Esophagus muscularis mucosa (tissue), 4 donors: Measurements from ENCODE around the gene GRM5. TPM values are rescaled to one million over a fixed set of nuclear protein-coding genes. Genes with fewer than 3 reads are reported as not detected.

Source experiments
- DNase-seq: peaks from one replicate; pipeline ENCODE4 v3.0.0-alpha.2; 2017; ENCODE audit errors: extremely low spot score
- H3K27ac ChIP-seq, 4 donors: fragments of 200-600 bp; sonication (generic); replicated peaks in 1 of 4; 1 replicate in 3 of 4; 2 replicates in 1 of 4; pipeline ENCODE4 v1.5.1; 2016 to 2019; ENCODE audit warnings: mild to moderate bottlenecking in 1 of 4
- H3K27me3 ChIP-seq, 4 donors: fragments of 200-600 bp; sonication (generic); one replicate each; pipeline versions ENCODE4 v1.5.1 to v1.6.0; 2016 to 2019
- H3K36me3 ChIP-seq, 4 donors: fragments of 200-600 bp; sonication (generic); one replicate each; pipeline ENCODE4 v1.5.1; 2016 to 2019
- H3K4me1 ChIP-seq, 4 donors: fragments of 200-600 bp; sonication (generic); one replicate each; pipeline ENCODE4 v1.5.1; 2016 to 2019
- H3K4me3 ChIP-seq, 4 donors: fragments of 200-600 bp; sonication (generic); 1 replicate in 2 of 4; 2 replicates in 2 of 4; pipeline ENCODE4 v1.5.1; 2016 to 2019; ENCODE audit warnings: mild to moderate bottlenecking in 4 of 4, moderate library complexity in 1 of 4
- H3K9me3 ChIP-seq, 4 donors: fragments of 200-600 bp; sonication (generic); 1 replicate in 3 of 4; 2 replicates in 1 of 4; pipeline ENCODE4 v1.5.1; 2016 to 2019
- CTCF ChIP-seq, 3 experiments: fragments of 200-600 bp in 2 of 3; fragments of 450-650 bp in 1 of 3; sonication (generic) in 2 of 3; IDR thresholded peaks; one replicate each; pipeline ENCODE4 v1.5.1; 2017 to 2019; ENCODE audit warnings: antibody characterized with exemption in 3 of 3, mild to moderate bottlenecking in 2 of 3, moderate library complexity in 1 of 3
- EP300 ChIP-seq: sonication (generic); formaldehyde crosslinking; IDR thresholded peaks from one replicate; pipeline ENCODE4 v1.6.1; 2017; ENCODE audit warnings: antibody characterized with exemption
- POLR2A ChIP-seq: fragments of 450-650 bp; IDR thresholded peaks from one replicate; pipeline ENCODE4 v1.6.1; 2017; ENCODE audit warnings: antibody characterized with exemption, moderate library complexity, mild to moderate bottlenecking, low read depth
- POLR2AphosphoS5 ChIP-seq, 2 donors: sonication (generic); formaldehyde crosslinking; IDR thresholded peaks; one replicate each; pipeline ENCODE4 v1.6.1; 2017; ENCODE audit warnings: antibody characterized with exemption in 2 of 2
- WGBS: methylation state at CpG from one replicate; pipeline ENCODE4 v1.1.5; 2018; 5-methylcytosine and 5-hydroxymethylcytosine counted together
- intact Hi-C: fragments of 100-400 bp; cut with DNase I; formaldehyde crosslinking; loops from one replicate; pipeline ENCODE4 v1.15.1; 2023
- total RNA-seq, 4 donors: library from RNA; depleted of rRNA; stranded (reverse); fragments of >200 nt; gene quantifications; one replicate each; pipeline versions ENCODE4 v1.1.0 to v1.2.1, GENCODE V29; 2016

GRM5 gene
- total RNA-seq, 4 donors from 2014 or later = not detected

GRCh38 chr11:88819616-88820015 lies 246.2 kb downstream of the GRM5 start:
- 90% methylated on average over 3 of the region's 3 CpGs for WGBS
- H3K36me3 ChIP-seq = no peaks in the 10 kb centered on the region
- intact Hi-C loops = no loop called here
- H3K4me1 ChIP-seq = no peaks in the 10 kb centered on the region
- H3K9me3 ChIP-seq = no peaks in the 10 kb centered on the region
- no peak overlapping the region for H3K4me3 ChIP-seq
- H3K27me3 ChIP-seq = no peaks in the 10 kb centered on the region
- TF ChIP-seq POLR2AphosphoS5 (IDR thresholded peaks at IDR 0.05) (no peak), EP300 (no peak), CTCF (IDR thresholded peaks at IDR 0.05) (no peak), POLR2A (no peak)
- no peak for DNase-seq
- H3K27ac ChIP-seq = no peak overlapping the region

- Histone ChIP-seq H3K4me3 (no peak overlapping the region), H3K27me3 (no peaks in the 10 kb centered on the region), H3K9me3 (no peaks in the 10 kb centered on the region), H3K27ac (no peak overlapping the region), H3K4me1 (no peaks in the 10 kb centered on the region), H3K36me3 (no peaks in the 10 kb centered on the region)
- DNase-seq = no peak
- no peak for TF ChIP-seq EP300
- intact Hi-C loops = no loop called here
Observed at GRCh38 chr11:88818978-88819377, 246.8 kb downstream of the GRM5 start.

- H3K4me3 ChIP-seq = no peak overlapping the region
- no peaks in the 10 kb centered on the region for H3K27me3 ChIP-seq
- no peaks in the 10 kb centered on the region for H3K36me3 ChIP-seq
- no peak for TF ChIP-seq POLR2AphosphoS5 (IDR thresholded peaks at IDR 0.05)
- TF ChIP-seq EP300 = no peak
- no peak for TF ChIP-seq CTCF (IDR thresholded peaks at IDR 0.05)
- no peak for TF ChIP-seq POLR2A
- intact Hi-C loops = no loop called here
- 50% methylated on average over 2 of the region's 3 CpGs for WGBS
- no peaks in the 10 kb centered on the region for H3K4me1 ChIP-seq
- H3K9me3 ChIP-seq = no peaks in the 10 kb centered on the region
- no peak for DNase-seq
- H3K27ac ChIP-seq = no peak overlapping the region
Observed at GRCh38 chr11:88815505-88815904, 250.3 kb downstream of the GRM5 start.

- no peak overlapping the region for H3K27ac ChIP-seq
- H3K27me3 ChIP-seq = no peaks in the 10 kb centered on the region
- H3K36me3 ChIP-seq = no peaks in the 10 kb centered on the region
- no peak for DNase-seq
- intact Hi-C loops = no loop called here
- WGBS = 0% methylated on average over 1 of the region's 1 CpG
- no peaks in the 10 kb centered on the region for H3K9me3 ChIP-seq
- no peaks in the 10 kb centered on the region for H3K4me1 ChIP-seq
- H3K4me3 ChIP-seq = no peak overlapping the region
- TF ChIP-seq CTCF (IDR thresholded peaks at IDR 0.05) (no peak), POLR2AphosphoS5 (IDR thresholded peaks at IDR 0.05) (no peak), EP300 (no peak), POLR2A (no peak)
Observed at GRCh38 chr11:88814076-88814475, 251.7 kb downstream of the GRM5 start.

GRCh38 chr11:88813233-88813915 lies 252.4 kb downstream of the GRM5 start:
- TF ChIP-seq CTCF (IDR thresholded peaks at IDR 0.05) (no peak), EP300 (no peak), POLR2AphosphoS5 (IDR thresholded peaks at IDR 0.05) (no peak), POLR2A (no peak)
- Histone ChIP-seq H3K27me3 (no peaks in the 10 kb centered on the region), H3K4me1 (no peaks in the 10 kb centered on the region), H3K9me3 (no peaks in the 10 kb centered on the region), H3K4me3 (no peak overlapping the region), H3K36me3 (no peaks in the 10 kb centered on the region), H3K27ac (no peak overlapping the region)
- intact Hi-C loops = no loop called here
- WGBS = 47% methylated on average over 1 of the region's 1 CpG
- no peak for DNase-seq
